ENCODE measurements around the gene TRIM15. TPM values are rescaled to one million over a fixed set of nuclear protein-coding genes. Genes with fewer than 3 reads are reported as not detected.
"Not testable (repeated sequence)": the region's sequence is repeated elsewhere in the genome, so short reads cannot be mapped to it uniquely, and the experiment has no call there.

Gene TRIM15
- total RNA-seq (2022) (11.8 and 13.5 TPM in 2 replicates), Bru-seq, nascent RNA (percentile 68 among the genes with signal in this experiment), BruChase-seq, experiment 1, labeled RNA remaining after a 6-hour chase (percentile 58 among the genes with signal in this experiment), BruChase-seq, experiment 2, labeled RNA remaining after a 2-hour chase (percentile 55 among the genes with signal in this experiment)
- long read RNA-seq, transcript TRIM15-207 (7 exons, 2,214 nt) = major isoform, 6 of 11 reads
- long read RNA-seq, partial matches to known transcripts = 2 of 11 reads
- long read RNA-seq, other reads (novel, unspliced or antisense) = 3 of 11 reads

GRCh38 chr6:30163090-30163917 is at the start of gene TRIM15:
Gene TRIM15 (plus strand): TSS chr6:30163546. CDS start chr6:30163685, 139 bp downstream.
- peak within 1 kb of the TSS; percentile 94 for H3K4me3 Mint-ChIP-seq (ENCODE audit: low read depth, unreplicated experiment)
- DNase-seq = peak; percentile 84
- no peaks in the 10 kb centered on the region for H3K9me3 Mint-ChIP-seq (ENCODE audit: low read depth, unreplicated experiment)
- H3K4me1 Mint-ChIP-seq (ENCODE audit: low read depth, unreplicated experiment) = peaks cover 31% of the 10 kb centered on the region
- no peaks in the 10 kb centered on the region for H3K27me3 Mint-ChIP-seq (ENCODE audit: unreplicated experiment)
- intact Hi-C loops (cut with micrococcal nuclease; ENCODE audit: unreplicated experiment) = no loop called here
- H3K27ac Mint-ChIP-seq (ENCODE audit: unreplicated experiment) = peak within 1 kb of the TSS; percentile 77
- peaks cover 24% of the 10 kb centered on the region for H3K36me3 Mint-ChIP-seq (ENCODE audit: insufficient read depth, unreplicated experiment)
- BruUV-seq (replicated peaks) = TSS peak; percentile 68
- no peak for TF ChIP-seq CTCF (IDR thresholded peaks at IDR 0.05; ENCODE audit: unreplicated experiment)
- CTCF ChIA-PET = interaction anchor here (0.6 to 1.3 kb wide), 3 partner anchors 12 to 62 kb away, joined by 3 read pairs; no protein-coding TSS in a partner anchor

- CTCF ChIA-PET = interaction anchor here (1.8 to 5.1 kb wide), 2 partner anchors 9 to 16 kb away, joined by 7 to 31 read pairs; no protein-coding TSS in a partner anchor
- Mint-ChIP-seq H3K9me3 (ENCODE audit: low read depth, unreplicated experiment) (no peaks in the 10 kb centered on the region), H3K4me3 (ENCODE audit: low read depth, unreplicated experiment) (peak overlapping the region; percentile 70), H3K27ac (ENCODE audit: unreplicated experiment) (peak overlapping the region; percentile 73), H3K36me3 (ENCODE audit: insufficient read depth, unreplicated experiment) (peaks cover 50% of the 10 kb centered on the region), H3K4me1 (ENCODE audit: low read depth, unreplicated experiment) (peaks cover 25% of the 10 kb centered on the region), H3K27me3 (ENCODE audit: unreplicated experiment) (no peaks in the 10 kb centered on the region)
- no peak for TF ChIP-seq CTCF (IDR thresholded peaks at IDR 0.05; ENCODE audit: unreplicated experiment)
- intact Hi-C loops (cut with micrococcal nuclease; ENCODE audit: unreplicated experiment) = loop anchor here (1.0 kb wide), 2 partner anchors 11 to 17 kb away; no protein-coding TSS in a partner anchor
- DNase-seq = no peak
- no TSS peak for BruUV-seq (replicated peaks)
Measured at GRCh38 chr6:30113841-30114240, 49.5 kb upstream of the TRIM15 start.

GRCh38 chr6:30116724-30117123 is 46.6 kb upstream of the TRIM15 start:
- CTCF ChIA-PET = interaction anchor here (0.7 to 1.7 kb wide), 2 partner anchors 15 to 142 kb away, joined by 3 to 4 read pairs; no protein-coding TSS in a partner anchor
- Mint-ChIP-seq H3K9me3 (ENCODE audit: low read depth, unreplicated experiment) (no peaks in the 10 kb centered on the region), H3K4me1 (ENCODE audit: low read depth, unreplicated experiment) (peaks cover 38% of the 10 kb centered on the region), H3K27me3 (ENCODE audit: unreplicated experiment) (no peaks in the 10 kb centered on the region), H3K36me3 (ENCODE audit: insufficient read depth, unreplicated experiment) (peaks cover 34% of the 10 kb centered on the region), H3K4me3 (ENCODE audit: low read depth, unreplicated experiment) (no peak overlapping the region), H3K27ac (ENCODE audit: unreplicated experiment) (no peak overlapping the region)
- DNase-seq = no peak
- intact Hi-C loops (cut with micrococcal nuclease; ENCODE audit: unreplicated experiment) = no loop called here
- no peak for TF ChIP-seq CTCF (IDR thresholded peaks at IDR 0.05; ENCODE audit: unreplicated experiment)
- BruUV-seq (replicated peaks) = no TSS peak

- intact Hi-C loops (cut with micrococcal nuclease; ENCODE audit: unreplicated experiment); BruUV-seq (replicated peaks); H3K9me3 Mint-ChIP-seq (ENCODE audit: low read depth, unreplicated experiment); DNase-seq; H3K4me3 Mint-ChIP-seq (ENCODE audit: low read depth, unreplicated experiment); H3K27me3 Mint-ChIP-seq (ENCODE audit: unreplicated experiment): not testable (repeated sequence)
- Mint-ChIP-seq H3K36me3 (ENCODE audit: insufficient read depth, unreplicated experiment) (peaks cover 14% of the 10 kb centered on the region), H3K27ac (ENCODE audit: unreplicated experiment) (peak overlapping the region; percentile 22), H3K4me1 (ENCODE audit: low read depth, unreplicated experiment) (peaks cover 50% of the 10 kb centered on the region)
- CTCF ChIA-PET = interaction anchor here (0.6 to 1.3 kb wide), 2 partner anchors 11 to 327 kb away, joined by 5 to 6 read pairs; no protein-coding TSS in a partner anchor
Measured at GRCh38 chr6:30118691-30119090, 44.7 kb upstream of the TRIM15 start.

All from Calu3 (cell line).